PC-9 (cell line): ENCODE data around the gene NVL.

ENCODE experiments used
- CTCF ChIP-seq: fragments of 200-600 bp; sonication (generic); conservative IDR thresholded peaks from 2 replicates; pipeline ENCODE4 v1.6.1; 2017; ENCODE audit warnings: mixed run types, antibody characterized with exemption, mild to moderate bottlenecking, moderate library complexity
- EZH2 ChIP-seq: fragments of 200-600 bp; sonication (generic); IDR thresholded peaks from 2 replicates; pipeline ENCODE4 v1.8.0; 2017; ENCODE audit warnings: antibody characterized with exemption, low read depth

GRCh38 chr1:224343679-224344078 is 13.7 kb upstream of the NVL start:
- TF ChIP-seq CTCF (no peak), EZH2 (no peak)
